ENCODE results near the gene TARS3. TPM values are rescaled to one million over a fixed set of nuclear protein-coding genes. Genes with fewer than 3 reads are reported as not detected.

TARS3 gene
- total RNA-seq, 1 experiment from 2014 or later, result 14.1 TPM

DNA sequence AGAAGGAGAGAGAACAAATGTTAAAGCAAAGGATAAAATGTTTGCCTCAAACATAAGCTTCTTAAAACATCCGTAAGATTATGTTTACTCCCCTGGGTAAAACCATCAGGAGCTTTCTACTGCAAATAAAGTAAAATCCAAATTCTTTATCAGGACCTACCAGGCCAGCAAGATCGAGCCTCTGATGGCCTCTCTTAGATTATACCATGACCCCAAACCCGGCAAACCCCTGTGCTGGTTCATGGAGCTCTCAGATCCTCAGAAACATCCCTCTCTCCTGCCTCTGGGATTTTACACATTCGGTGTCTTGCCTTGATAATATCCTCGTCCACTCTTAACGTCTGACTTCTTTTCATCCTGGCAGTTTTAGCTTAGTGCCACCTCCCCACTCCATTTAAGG lies 7.5 kb upstream of the TARS3 start:
- Histone ChIP-seq H3K14ac (ENCODE audit: insufficient read depth, low read length) (no peak overlapping the region), H3K18ac (ENCODE audit: insufficient read length, low read depth, low read length) (no peak overlapping the region), H3K79me2 (ENCODE audit: insufficient read depth, low read length) (no peaks in the 10 kb centered on the region), H3K4ac (ENCODE audit: low read depth, low read length) (no peak overlapping the region), H2BK5ac (ENCODE audit: insufficient read length, low read length) (no peak overlapping the region), H3K56ac (ENCODE audit: insufficient read length, low read depth, low read length) (no peak overlapping the region), H4K91ac (ENCODE audit: insufficient read length, low read depth, low read length) (no peak overlapping the region), H4K5ac (ENCODE audit: insufficient read length, low read depth, low read length) (no peak overlapping the region), H4K20me1 (ENCODE audit: control insufficient read depth, insufficient read depth, insufficient read length) (no peaks in the 10 kb centered on the region), H3T11ph (ENCODE audit: low read length) (no peak overlapping the region), H2AFZ (ENCODE audit: low read length) (no peak overlapping the region), H2BK120ac (ENCODE audit: low read depth, low read length, poor library complexity, severe bottlenecking) (no peak overlapping the region), H2AK5ac (ENCODE audit: insufficient read length, low read length) (no peak overlapping the region), H3K23ac (ENCODE audit: insufficient read length, low read depth, low read length) (no peak overlapping the region), H2BK12ac (ENCODE audit: insufficient read length, low read depth, low read length) (no peak overlapping the region), H3K23me2 (ENCODE audit: insufficient read length, low read depth, low read length, poor library complexity, severe bottlenecking) (no peaks in the 10 kb centered on the region), H3K27ac (ENCODE audit: insufficient read length, low read depth, low read length) (no peak overlapping the region), H2BK15ac (ENCODE audit: low read depth, low read length) (no peak overlapping the region), H3K79me1 (ENCODE audit: insufficient read depth, low read depth, low read length, poor library complexity, severe bottlenecking) (no peaks in the 10 kb centered on the region), H3K9me3 (ENCODE audit: control insufficient read depth, low read depth, low read length) (no peaks in the 10 kb centered on the region), H3K27me3 (ENCODE audit: insufficient read depth, low read length) (no peaks in the 10 kb centered on the region), H4K8ac (replicated peaks; ENCODE audit: insufficient read length, low read depth, low read length) (no peak overlapping the region), H3K9ac (ENCODE audit: extremely low read depth, insufficient read length, low read length) (no peak overlapping the region), H3K4me1 (ENCODE audit: insufficient read depth, low read length) (no peaks in the 10 kb centered on the region), H2BK20ac (ENCODE audit: low read depth, low read length, poor library complexity, severe bottlenecking) (no peak overlapping the region), H3K4me2 (ENCODE audit: insufficient read depth, insufficient read length, low read length) (no peak overlapping the region)
- H3K4me3 Mint-ChIP-seq, result no peak overlapping the region
- H3K27ac Mint-ChIP-seq, result no peak overlapping the region
- TF ChIP-seq, protein P1, sequence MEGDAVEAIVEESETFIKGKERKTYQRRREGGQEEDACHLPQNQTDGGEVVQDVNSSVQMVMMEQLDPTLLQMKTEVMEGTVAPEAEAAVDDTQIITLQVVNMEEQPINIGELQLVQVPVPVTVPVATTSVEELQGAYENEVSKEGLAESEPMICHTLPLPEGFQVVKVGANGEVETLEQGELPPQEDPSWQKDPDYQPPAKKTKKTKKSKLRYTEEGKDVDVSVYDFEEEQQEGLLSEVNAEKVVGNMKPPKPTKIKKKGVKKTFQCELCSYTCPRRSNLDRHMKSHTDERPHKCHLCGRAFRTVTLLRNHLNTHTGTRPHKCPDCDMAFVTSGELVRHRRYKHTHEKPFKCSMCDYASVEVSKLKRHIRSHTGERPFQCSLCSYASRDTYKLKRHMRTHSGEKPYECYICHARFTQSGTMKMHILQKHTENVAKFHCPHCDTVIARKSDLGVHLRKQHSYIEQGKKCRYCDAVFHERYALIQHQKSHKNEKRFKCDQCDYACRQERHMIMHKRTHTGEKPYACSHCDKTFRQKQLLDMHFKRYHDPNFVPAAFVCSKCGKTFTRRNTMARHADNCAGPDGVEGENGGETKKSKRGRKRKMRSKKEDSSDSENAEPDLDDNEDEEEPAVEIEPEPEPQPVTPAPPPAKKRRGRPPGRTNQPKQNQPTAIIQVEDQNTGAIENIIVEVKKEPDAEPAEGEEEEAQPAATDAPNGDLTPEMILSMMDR (conservative IDR thresholded peaks at IDR 0.05), result no peak
- no peaks in the 10 kb centered on the region for H3K4me1 Mint-ChIP-seq
- WGBS (ENCODE audit: extremely low coverage, insufficient read length, low lambda C conversion rate), result no CpG with 5 or more reads among the region's 6 CpGs
- H3K36me3 Mint-ChIP-seq (ENCODE audit: insufficient read depth in 1 of 3, low read depth in 3 of 3), result no peaks in the 10 kb centered on the region
- H3K9me3 Mint-ChIP-seq, result no peaks in the 10 kb centered on the region
- H3K27me3 Mint-ChIP-seq (ENCODE audit: low read depth), result no peaks in the 10 kb centered on the region
- no peak for DNase-seq
